ENCODE measurements around the gene ZNF181.

GRCh38 chr19:34686455-34686854 is 47.6 kb upstream of the ZNF181 start:
- TF ChIP-seq CTCF (IDR thresholded peaks at IDR 0.05), result no peak
- no peak for TF ChIP-seq POLR2A (IDR thresholded peaks at IDR 0.05)
